DND-41 (cell line): ENCODE results near the gene C6orf89.

Source experiments
- ATAC-seq: fragments of 200-7000 bp; cut with Tn5 transposase; 3 replicates; pipeline ENCODE4 v1.9.1; 2021; ENCODE audit warnings: low read depth; ENCODE audit not compliant: insufficient read depth
- DNase-seq: peaks from one replicate; pipeline ENCODE4 v3.0.0-alpha.2; 2020
- H2AFZ ChIP-seq: 2 replicates; pipeline ENCODE4 v1.6.0; 2012; ENCODE audit warnings: low read depth, low read length
- H3K27ac ChIP-seq: 2 replicates; pipeline ENCODE4 v1.5.1; 2012; ENCODE audit warnings: low read length, inconsistent platforms
- H3K27me3 ChIP-seq: fragments of 200-600 bp; sonication (generic); 2 replicates; pipeline ENCODE4 v1.6.0; 2012; ENCODE audit warnings: low read length, mild to moderate bottlenecking, inconsistent platforms; ENCODE audit not compliant: insufficient read depth, poor library complexity
- H3K36me3 ChIP-seq: 2 replicates; pipeline ENCODE4 v1.5.1; 2012; ENCODE audit warnings: low read length, inconsistent platforms; ENCODE audit not compliant: insufficient read depth
- H3K4me1 ChIP-seq: 2 replicates; pipeline ENCODE4 v1.5.1; 2012; ENCODE audit warnings: mild to moderate bottlenecking, low read length; ENCODE audit not compliant: insufficient read depth
- H3K4me2 ChIP-seq: 2 replicates; pipeline ENCODE4 v1.6.0; 2012; ENCODE audit warnings: mild to moderate bottlenecking, moderate library complexity, low read length, inconsistent platforms; ENCODE audit not compliant: insufficient read depth
- H3K4me3 ChIP-seq, 2 experiments: fragments of 200-600 bp in 1 of 2; shearing (Covaris generic) in 1 of 2; 2 replicates each; pipeline ENCODE4 v1.5.1; 2012 to 2016; ENCODE audit warnings: inconsistent platforms in 2 of 2, low read length in 2 of 2, mild to moderate bottlenecking in 2 of 2, low read depth in 1 of 2, moderate library complexity in 1 of 2
- H3K79me2 ChIP-seq: 2 replicates; pipeline ENCODE4 v1.6.0; 2012; ENCODE audit warnings: low read length, inconsistent platforms; ENCODE audit not compliant: insufficient read depth
- H3K9ac ChIP-seq: 2 replicates; pipeline ENCODE4 v1.6.0; 2012; ENCODE audit warnings: low read depth, mild to moderate bottlenecking, inconsistent platforms, low read length, moderate library complexity
- H3K9me3 ChIP-seq: 2 replicates; pipeline ENCODE4 v1.5.1; 2012; ENCODE audit warnings: low read length, moderate library complexity, mild to moderate bottlenecking, inconsistent platforms; ENCODE audit not compliant: insufficient read depth, severe bottlenecking
- H4K20me1 ChIP-seq: 2 replicates; pipeline ENCODE4 v1.6.0; 2012; ENCODE audit warnings: low read length; ENCODE audit not compliant: insufficient read depth
- EZH2 ChIP-seq: IDR thresholded peaks from 3 replicates; pipeline ENCODE4 v1.6.1; 2012; ENCODE audit warnings: borderline replicate concordance, low read depth, mild to moderate bottlenecking, moderate library complexity, low read length, inconsistent platforms; ENCODE audit not compliant: severe bottlenecking
- TF ChIP-seq, protein P1 (sequence below): IDR thresholded peaks from 2 replicates; pipeline ENCODE4 v1.5.1; 2012; ENCODE audit warnings: borderline replicate concordance, low read length, moderate library complexity, mild to moderate bottlenecking; ENCODE audit not compliant: poor library complexity, severe bottlenecking; ENCODE audit errors: extremely low read depth

Gene C6orf89

DNA sequence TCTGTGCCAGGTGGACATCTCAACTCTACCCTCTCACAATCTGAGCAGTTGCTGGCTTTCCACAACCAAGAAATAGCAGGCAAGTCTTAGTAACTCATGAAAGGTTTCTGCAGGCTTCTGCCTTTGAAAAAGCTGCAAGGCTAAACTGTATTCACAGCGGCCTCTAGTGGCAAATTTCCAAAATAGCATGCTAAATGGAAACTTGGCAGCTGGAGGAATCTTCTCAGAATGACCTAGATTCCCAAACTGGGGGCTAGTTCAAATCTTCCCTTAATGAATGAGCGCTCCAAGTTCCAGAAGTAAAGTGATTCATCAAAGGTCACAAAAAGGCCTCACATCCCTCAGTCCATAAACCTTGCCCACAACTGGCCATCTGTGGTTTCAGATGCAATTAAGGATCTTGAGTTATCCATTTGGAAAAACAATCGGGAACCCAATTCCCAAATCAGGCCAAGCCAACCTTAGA is 34.6 kb upstream of the C6orf89 start:
- Histone ChIP-seq H3K79me2 (peaks cover 1% of the 10 kb centered on the region; the same call in 1 of the 2 replicates), H3K36me3 (peaks cover 50% of the 10 kb centered on the region), H3K4me3 (no peak overlapping the region), H3K4me2 (no peak overlapping the region), H3K27ac (no peak overlapping the region), H2AFZ (no peak overlapping the region), H3K9me3 (no peaks in the 10 kb centered on the region), H3K27me3 (no peaks in the 10 kb centered on the region), H3K9ac (no peak overlapping the region), H3K4me1 (no peaks in the 10 kb centered on the region), H4K20me1 (no peaks in the 10 kb centered on the region; the same call in 1 of the 2 replicates)
- no peak for TF ChIP-seq EZH2
- TF ChIP-seq, protein P1, sequence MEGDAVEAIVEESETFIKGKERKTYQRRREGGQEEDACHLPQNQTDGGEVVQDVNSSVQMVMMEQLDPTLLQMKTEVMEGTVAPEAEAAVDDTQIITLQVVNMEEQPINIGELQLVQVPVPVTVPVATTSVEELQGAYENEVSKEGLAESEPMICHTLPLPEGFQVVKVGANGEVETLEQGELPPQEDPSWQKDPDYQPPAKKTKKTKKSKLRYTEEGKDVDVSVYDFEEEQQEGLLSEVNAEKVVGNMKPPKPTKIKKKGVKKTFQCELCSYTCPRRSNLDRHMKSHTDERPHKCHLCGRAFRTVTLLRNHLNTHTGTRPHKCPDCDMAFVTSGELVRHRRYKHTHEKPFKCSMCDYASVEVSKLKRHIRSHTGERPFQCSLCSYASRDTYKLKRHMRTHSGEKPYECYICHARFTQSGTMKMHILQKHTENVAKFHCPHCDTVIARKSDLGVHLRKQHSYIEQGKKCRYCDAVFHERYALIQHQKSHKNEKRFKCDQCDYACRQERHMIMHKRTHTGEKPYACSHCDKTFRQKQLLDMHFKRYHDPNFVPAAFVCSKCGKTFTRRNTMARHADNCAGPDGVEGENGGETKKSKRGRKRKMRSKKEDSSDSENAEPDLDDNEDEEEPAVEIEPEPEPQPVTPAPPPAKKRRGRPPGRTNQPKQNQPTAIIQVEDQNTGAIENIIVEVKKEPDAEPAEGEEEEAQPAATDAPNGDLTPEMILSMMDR = peak; percentile 88
- ATAC-seq (peak; percentile 71), DNase-seq (peak; percentile 69)

DNA sequence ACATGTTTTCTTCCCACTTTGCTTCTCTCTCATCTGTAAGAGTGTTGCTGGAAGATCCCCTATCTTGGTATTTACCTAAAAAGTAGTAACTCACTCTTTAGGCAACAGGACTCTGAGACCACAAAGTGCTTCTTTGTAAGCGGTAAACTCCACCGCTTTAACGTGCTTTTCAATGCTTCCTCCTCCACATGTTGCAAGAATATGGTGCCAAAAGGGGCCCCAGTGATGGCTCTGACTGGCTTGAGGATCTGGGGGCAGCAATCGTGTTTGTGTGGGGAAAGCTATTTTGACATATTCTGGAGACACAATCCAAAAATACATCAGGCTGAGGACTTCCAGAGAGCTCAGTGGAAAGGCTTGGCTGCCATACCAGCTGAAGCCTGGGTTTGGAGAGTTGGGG is 34.1 kb upstream of the C6orf89 start:
- no peak overlapping the region for H3K4me3 ChIP-seq
- ATAC-seq = no peak
- peaks cover 4% of the 10 kb centered on the region; the same call in 1 of the 2 replicates for H4K20me1 ChIP-seq
- no peaks in the 10 kb centered on the region for H3K27me3 ChIP-seq
- H3K9ac ChIP-seq = no peak overlapping the region
- peaks cover 55% of the 10 kb centered on the region for H3K36me3 ChIP-seq
- H3K4me1 ChIP-seq = no peaks in the 10 kb centered on the region
- H3K27ac ChIP-seq = no peak overlapping the region
- H3K9me3 ChIP-seq = no peaks in the 10 kb centered on the region
- H2AFZ ChIP-seq = no peak overlapping the region
- H3K4me2 ChIP-seq = no peak overlapping the region
- TF ChIP-seq EZH2 = no peak
- TF ChIP-seq, protein P1 = no peak
- DNase-seq = no peak
- peaks cover 6% of the 10 kb centered on the region; the same call in 1 of the 2 replicates for H3K79me2 ChIP-seq

DNA sequence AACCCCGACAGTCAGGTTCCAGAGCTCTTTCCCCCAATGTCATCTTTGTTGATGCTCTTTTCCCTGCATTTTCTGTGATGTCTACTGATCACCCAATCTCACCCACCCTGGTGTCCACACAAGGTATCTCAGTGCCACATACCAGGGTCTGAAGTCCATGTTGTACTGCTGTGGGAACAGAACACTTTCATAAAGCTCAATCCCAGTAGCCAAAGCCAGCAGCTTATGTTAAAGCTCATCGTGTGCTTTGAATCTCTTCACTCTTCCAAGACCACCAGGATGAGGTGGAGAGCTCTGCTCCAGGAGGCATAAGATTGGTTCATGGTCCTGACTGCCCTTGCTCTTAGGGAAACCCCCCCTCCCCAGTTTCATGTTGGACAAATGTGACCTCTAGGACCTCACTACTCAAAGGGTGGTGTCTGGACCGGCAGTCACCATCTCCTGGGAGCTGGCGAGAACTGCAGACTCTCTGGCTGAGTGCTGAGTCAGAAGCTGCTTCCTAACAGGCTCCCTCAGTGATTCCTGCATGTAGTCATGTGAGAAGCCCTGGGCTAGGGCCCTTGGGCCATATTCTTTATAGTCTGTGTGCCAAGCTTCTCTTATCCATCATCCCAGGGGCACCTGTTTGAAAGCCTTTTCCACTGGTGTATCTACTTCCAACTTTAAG is 33.1 kb upstream of the C6orf89 start:
- H4K20me1 ChIP-seq = peaks cover 11% of the 10 kb centered on the region; the same call in 1 of the 2 replicates
- no peak overlapping the region for H3K4me3 ChIP-seq
- H3K36me3 ChIP-seq = peaks cover 64% of the 10 kb centered on the region
- no peaks in the 10 kb centered on the region for H3K9me3 ChIP-seq
- H2AFZ ChIP-seq = no peak overlapping the region
- H3K79me2 ChIP-seq = peaks cover 14% of the 10 kb centered on the region
- no peaks in the 10 kb centered on the region for H3K4me1 ChIP-seq
- H3K9ac ChIP-seq = no peak overlapping the region
- TF ChIP-seq EZH2 = no peak
- TF ChIP-seq, protein P1 = no peak
- no peak overlapping the region for H3K27ac ChIP-seq
- DNase-seq (no peak), ATAC-seq (no peak)
- H3K4me2 ChIP-seq = no peak overlapping the region
- no peaks in the 10 kb centered on the region for H3K27me3 ChIP-seq
